Neural crest cell (in vitro differentiated cells): ENCODE data around the gene FBLN5. TPM values are rescaled to one million over a fixed set of nuclear protein-coding genes. Genes with fewer than 3 reads are reported as not detected.

Experiments used
- DNase-seq: peaks from one replicate; pipeline ENCODE4 v3.0.0; 2021; ENCODE audit warnings: low read depth, mixed read lengths, low spot score
- H3K27ac Mint-ChIP-seq: one replicate; pipeline ENCODE4 v1.8.0; 2021; ENCODE audit warnings: mild to moderate bottlenecking, mixed read lengths; ENCODE audit not compliant: unreplicated experiment
- H3K27me3 Mint-ChIP-seq: 2 replicates; pipeline ENCODE4 v1.8.0; 2021; ENCODE audit warnings: low read depth, mild to moderate bottlenecking, mixed read lengths
- H3K36me3 Mint-ChIP-seq: 2 replicates; pipeline ENCODE4 v1.8.0; 2021; ENCODE audit warnings: low read depth, mild to moderate bottlenecking, mixed read lengths
- H3K4me1 Mint-ChIP-seq: 2 replicates; pipeline ENCODE4 v1.8.0; 2021; ENCODE audit warnings: mixed read lengths
- H3K4me3 Mint-ChIP-seq: one replicate; pipeline ENCODE4 v1.8.0; 2021; ENCODE audit warnings: mild to moderate bottlenecking, mixed read lengths
- H3K9me3 Mint-ChIP-seq: 2 replicates; pipeline ENCODE4 v1.8.0; 2021; ENCODE audit warnings: mixed read lengths
- CTCF ChIP-seq: fragments of 200-600 bp; sonication (generic); conservative IDR thresholded peaks from 2 replicates; pipeline ENCODE4 v1.5.0; 2021; ENCODE audit warnings: antibody characterized with exemption, mild to moderate bottlenecking
- total RNA-seq: library from RNA; stranded (reverse); gene quantifications from 2 replicates; pipeline ENCODE4 v1.2.1, GENCODE V29; 2021

The FBLN5 gene
- total RNA-seq, 1 donor from 2014 or later, result 1.0 TPM

DNA sequence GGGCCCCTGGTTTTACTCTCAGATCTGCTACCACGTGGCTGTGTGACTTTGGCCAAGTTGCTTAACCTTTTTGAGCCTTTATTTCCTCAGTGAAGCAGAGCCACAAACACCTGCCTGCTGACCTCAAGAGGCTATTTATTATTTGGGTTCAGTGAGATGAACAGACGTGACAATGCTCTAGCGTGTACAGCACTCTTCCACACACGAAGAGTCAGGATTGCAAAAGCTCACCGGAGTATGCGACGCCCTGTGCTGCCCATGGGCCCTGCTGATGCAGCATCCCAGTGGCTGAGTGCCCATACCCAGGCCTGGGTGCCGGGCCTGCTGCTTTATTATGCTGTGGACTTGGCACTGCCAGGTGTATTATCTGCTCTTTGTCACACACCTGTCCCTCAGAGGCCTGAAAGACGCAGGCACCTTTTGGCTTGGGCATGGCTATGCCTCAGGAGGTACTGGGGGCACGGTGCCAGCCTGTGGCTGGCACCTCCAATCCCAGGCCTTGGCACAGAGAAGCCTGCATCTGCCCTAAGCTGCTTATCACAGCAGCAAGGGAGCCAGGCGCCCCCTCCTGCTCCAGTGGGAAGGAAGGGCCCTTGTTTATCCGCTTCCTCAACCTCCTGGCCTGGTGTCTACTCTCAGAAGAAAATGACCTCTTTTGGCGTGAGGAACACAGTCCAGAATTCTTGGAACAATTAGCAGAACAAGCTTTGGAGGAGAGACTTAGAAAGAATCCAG lies 57.9 kb downstream of the FBLN5 start:
- Mint-ChIP-seq H3K4me1 (peaks cover 4% of the 10 kb centered on the region), H3K4me3 (no peak overlapping the region), H3K9me3 (no peaks in the 10 kb centered on the region), H3K27me3 (no peaks in the 10 kb centered on the region), H3K27ac (no peak overlapping the region), H3K36me3 (no peaks in the 10 kb centered on the region)
- no peak for DNase-seq
- no peak for TF ChIP-seq CTCF

DNA sequence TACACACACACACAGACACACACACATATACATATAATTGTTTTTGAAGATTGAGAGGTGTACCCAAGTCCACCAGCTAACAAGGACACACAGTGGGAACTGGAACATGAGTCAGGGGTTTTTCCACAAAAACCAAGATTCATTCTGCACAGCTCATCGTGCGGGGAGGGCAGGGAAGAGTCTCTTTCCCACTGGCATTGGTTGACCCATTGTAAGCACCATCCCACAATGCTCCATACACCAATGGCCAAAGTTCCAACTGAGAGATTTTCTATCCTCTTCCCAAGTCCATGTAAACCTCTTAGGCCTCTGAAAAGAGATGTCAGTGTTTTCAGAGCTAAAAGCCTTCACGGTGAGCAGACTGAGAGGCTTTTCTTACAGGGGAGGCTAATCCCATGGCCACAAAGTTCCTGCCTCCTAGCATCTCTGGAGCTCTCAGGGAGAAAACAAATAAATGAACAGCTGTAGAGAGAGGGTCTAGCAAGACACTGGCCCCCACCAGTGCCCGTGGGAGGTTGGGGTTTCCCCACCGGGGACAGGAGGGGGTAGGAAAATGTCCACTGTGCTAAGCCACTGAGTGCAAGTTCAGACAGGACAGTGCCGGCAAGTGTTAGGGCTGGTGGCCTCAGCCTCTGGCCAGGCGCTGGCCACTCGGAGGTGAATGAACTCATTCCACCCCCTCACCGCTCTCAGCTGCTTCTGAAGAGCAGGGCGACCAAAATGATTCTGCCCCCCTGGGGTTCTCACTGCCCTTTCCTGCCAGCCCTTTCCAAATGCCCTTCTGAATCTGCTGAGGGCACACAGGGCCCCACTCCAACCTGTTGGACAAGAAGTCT lies 58.6 kb downstream of the FBLN5 start:
- Mint-ChIP-seq H3K4me1 (peaks cover 4% of the 10 kb centered on the region), H3K9me3 (no peaks in the 10 kb centered on the region), H3K36me3 (no peaks in the 10 kb centered on the region), H3K27ac (no peak overlapping the region), H3K27me3 (no peaks in the 10 kb centered on the region), H3K4me3 (no peak overlapping the region)
- TF ChIP-seq CTCF, result no peak
- no peak for DNase-seq

GRCh38 chr14:91886961-91887360 lies 60.5 kb downstream of the FBLN5 start:
- Mint-ChIP-seq H3K27me3 (no peaks in the 10 kb centered on the region), H3K4me1 (peaks cover 4% of the 10 kb centered on the region), H3K4me3 (no peak overlapping the region), H3K9me3 (no peaks in the 10 kb centered on the region), H3K27ac (no peak overlapping the region), H3K36me3 (no peaks in the 10 kb centered on the region)
- no peak for DNase-seq
- no peak for TF ChIP-seq CTCF

- Mint-ChIP-seq H3K4me1 (peaks cover 4% of the 10 kb centered on the region), H3K4me3 (no peak overlapping the region), H3K36me3 (no peaks in the 10 kb centered on the region), H3K27ac (no peak overlapping the region), H3K27me3 (no peaks in the 10 kb centered on the region), H3K9me3 (no peaks in the 10 kb centered on the region)
- DNase-seq, result no peak
- no peak for TF ChIP-seq CTCF
Observed at GRCh38 chr14:91885839-91886238, 61.7 kb downstream of the FBLN5 start.

GRCh38 chr14:91885113-91885712 lies 62.3 kb downstream of the FBLN5 start:
- Mint-ChIP-seq H3K4me3 (no peak overlapping the region), H3K36me3 (no peaks in the 10 kb centered on the region), H3K27ac (no peak overlapping the region), H3K27me3 (no peaks in the 10 kb centered on the region), H3K9me3 (no peaks in the 10 kb centered on the region), H3K4me1 (peaks cover 4% of the 10 kb centered on the region)
- DNase-seq, result no peak
- TF ChIP-seq CTCF, result no peak
